Measurements from ENCODE around the gene EML6. TPM values are rescaled to one million over a fixed set of nuclear protein-coding genes. Genes with fewer than 3 reads are reported as not detected.

EML6 gene
- total and polyA plus RNA-seq, 2 experiments from 2014 or later, result 2.7 to 6.2 TPM

DNA sequence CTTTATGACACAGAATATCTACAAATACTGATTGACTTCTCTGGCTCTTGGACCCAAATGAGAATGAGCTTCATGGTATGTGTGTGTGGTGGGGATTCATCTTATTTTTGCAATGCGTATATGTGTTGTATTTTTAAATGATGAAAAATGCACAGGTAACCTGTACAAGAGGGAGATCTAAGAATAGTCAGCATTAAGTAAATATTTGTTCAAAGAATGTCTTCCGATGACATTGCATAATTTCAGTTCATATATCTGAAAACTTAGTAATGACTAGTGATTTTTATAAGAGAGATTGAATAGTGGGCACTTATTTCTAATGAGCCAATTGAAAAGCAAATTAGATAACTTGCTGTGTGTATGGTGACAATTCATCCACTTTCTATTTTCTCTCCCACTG is 66.4 kb downstream of the EML6 start (continued):
- TF ChIP-seq, protein P1, sequence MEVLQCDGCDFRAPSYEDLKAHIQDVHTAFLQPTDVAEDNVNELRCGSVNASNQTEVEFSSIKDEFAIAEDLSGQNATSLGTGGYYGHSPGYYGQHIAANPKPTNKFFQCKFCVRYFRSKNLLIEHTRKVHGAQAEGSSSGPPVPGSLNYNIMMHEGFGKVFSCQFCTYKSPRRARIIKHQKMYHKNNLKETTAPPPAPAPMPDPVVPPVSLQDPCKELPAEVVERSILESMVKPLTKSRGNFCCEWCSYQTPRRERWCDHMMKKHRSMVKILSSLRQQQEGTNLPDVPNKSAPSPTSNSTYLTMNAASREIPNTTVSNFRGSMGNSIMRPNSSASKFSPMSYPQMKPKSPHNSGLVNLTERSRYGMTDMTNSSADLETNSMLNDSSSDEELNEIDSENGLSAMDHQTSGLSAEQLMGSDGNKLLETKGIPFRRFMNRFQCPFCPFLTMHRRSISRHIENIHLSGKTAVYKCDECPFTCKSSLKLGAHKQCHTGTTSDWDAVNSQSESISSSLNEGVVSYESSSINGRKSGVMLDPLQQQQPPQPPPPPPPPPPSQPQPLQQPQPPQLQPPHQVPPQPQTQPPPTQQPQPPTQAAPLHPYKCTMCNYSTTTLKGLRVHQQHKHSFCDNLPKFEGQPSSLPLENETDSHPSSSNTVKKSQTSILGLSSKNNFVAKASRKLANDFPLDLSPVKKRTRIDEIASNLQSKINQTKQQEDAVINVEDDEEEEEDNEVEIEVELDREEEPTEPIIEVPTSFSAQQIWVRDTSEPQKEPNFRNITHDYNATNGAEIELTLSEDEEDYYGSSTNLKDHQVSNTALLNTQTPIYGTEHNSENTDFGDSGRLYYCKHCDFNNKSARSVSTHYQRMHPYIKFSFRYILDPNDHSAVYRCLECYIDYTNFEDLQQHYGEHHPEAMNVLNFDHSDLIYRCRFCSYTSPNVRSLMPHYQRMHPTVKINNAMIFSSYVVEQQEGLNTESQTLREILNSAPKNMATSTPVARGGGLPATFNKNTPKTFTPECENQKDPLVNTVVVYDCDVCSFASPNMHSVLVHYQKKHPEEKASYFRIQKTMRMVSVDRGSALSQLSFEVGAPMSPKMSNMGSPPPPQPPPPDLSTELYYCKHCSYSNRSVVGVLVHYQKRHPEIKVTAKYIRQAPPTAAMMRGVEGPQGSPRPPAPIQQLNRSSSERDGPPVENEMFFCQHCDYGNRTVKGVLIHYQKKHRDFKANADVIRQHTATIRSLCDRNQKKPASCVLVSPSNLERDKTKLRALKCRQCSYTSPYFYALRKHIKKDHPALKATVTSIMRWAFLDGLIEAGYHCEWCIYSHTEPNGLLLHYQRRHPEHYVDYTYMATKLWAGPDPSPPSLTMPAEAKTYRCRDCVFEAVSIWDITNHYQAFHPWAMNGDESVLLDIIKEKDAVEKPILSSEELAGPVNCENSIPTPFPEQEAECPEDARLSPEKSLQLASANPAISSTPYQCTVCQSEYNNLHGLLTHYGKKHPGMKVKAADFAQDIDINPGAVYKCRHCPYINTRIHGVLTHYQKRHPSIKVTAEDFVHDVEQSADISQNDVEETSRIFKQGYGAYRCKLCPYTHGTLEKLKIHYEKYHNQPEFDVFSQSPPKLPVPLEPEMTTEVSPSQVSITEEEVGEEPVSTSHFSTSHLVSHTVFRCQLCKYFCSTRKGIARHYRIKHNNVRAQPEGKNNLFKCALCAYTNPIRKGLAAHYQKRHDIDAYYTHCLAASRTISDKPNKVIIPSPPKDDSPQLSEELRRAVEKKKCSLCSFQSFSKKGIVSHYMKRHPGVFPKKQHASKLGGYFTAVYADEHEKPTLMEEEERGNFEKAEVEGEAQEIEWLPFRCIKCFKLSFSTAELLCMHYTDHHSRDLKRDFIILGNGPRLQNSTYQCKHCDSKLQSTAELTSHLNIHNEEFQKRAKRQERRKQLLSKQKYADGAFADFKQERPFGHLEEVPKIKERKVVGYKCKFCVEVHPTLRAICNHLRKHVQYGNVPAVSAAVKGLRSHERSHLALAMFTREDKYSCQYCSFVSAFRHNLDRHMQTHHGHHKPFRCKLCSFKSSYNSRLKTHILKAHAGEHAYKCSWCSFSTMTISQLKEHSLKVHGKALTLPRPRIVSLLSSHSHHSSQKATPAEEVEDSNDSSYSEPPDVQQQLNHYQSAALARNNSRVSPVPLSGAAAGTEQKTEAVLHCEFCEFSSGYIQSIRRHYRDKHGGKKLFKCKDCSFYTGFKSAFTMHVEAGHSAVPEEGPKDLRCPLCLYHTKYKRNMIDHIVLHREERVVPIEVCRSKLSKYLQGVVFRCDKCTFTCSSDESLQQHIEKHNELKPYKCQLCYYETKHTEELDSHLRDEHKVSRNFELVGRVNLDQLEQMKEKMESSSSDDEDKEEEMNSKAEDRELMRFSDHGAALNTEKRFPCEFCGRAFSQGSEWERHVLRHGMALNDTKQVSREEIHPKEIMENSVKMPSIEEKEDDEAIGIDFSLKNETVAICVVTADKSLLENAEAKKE (CRISPR knock-in tag; IDR thresholded peaks at IDR 0.05), result no peak

DNA sequence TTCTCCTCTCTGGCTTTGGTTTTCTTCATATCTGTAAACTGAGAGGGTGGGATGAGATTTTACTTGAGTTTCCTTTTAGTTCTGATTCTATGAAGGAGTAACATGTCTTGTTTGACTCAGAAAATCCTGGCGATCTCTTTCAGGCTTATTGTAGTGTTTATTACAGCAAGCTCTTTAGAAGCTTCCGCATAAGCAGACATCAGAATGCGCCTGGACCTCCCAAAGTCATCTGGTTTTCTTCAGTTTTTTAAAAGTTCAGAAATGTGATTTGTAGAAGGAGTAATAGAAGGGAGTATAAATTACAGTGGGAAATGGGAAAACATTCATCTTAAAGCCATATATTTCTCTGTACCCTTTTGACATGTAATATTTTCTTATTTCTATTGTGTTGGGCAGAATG is 68.4 kb downstream of the EML6 start:
- Histone ChIP-seq H3K27me3 (ENCODE audit: insufficient read depth) (no peaks in the 10 kb centered on the region), H2AFZ (no peak overlapping the region), H3K4me1 (ENCODE audit: insufficient read depth) (no peaks in the 10 kb centered on the region), H3K27ac (ENCODE audit: low read depth) (no peak overlapping the region), H3F3A (replicated peaks; ENCODE audit: low read depth) (no peaks in the 10 kb centered on the region), H3K9me2 (ENCODE audit: insufficient read depth) (no peaks in the 10 kb centered on the region), H4K20me1 (replicated peaks; ENCODE audit: insufficient read depth) (no peaks in the 10 kb centered on the region; the same call in 1 of the 2 replicates), H3K4me3 (no peak overlapping the region), H3K79me2 (replicated peaks; ENCODE audit: insufficient read depth) (no peaks in the 10 kb centered on the region), H3K36me3 (ENCODE audit: insufficient read depth) (no peaks in the 10 kb centered on the region), H3K4me2 (no peak overlapping the region)
- no peak for DNase-seq (ENCODE audit: low spot score)
- ATAC-seq, result no peak
- 0 out of 3 replicates have a peak, but pooled peaks cover 3% of the 10 kb centered on the region for H3K4me1 Mint-ChIP-seq
- H3K9me3 Mint-ChIP-seq, result no peaks in the 10 kb centered on the region; the same call in 2 of the 3 replicates
- TF ChIP-seq, protein P2, sequence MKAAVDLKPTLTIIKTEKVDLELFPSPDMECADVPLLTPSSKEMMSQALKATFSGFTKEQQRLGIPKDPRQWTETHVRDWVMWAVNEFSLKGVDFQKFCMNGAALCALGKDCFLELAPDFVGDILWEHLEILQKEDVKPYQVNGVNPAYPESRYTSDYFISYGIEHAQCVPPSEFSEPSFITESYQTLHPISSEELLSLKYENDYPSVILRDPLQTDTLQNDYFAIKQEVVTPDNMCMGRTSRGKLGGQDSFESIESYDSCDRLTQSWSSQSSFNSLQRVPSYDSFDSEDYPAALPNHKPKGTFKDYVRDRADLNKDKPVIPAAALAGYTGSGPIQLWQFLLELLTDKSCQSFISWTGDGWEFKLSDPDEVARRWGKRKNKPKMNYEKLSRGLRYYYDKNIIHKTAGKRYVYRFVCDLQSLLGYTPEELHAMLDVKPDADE (IDR thresholded peaks at IDR 0.05), result no peak
- TF ChIP-seq EZH2phosphoT487 (IDR thresholded peaks at IDR 0.05; ENCODE audit: unreplicated experiment), result no peak
- TF ChIP-seq EZH2 (IDR thresholded peaks at IDR 0.05; ENCODE audit: low read depth, unreplicated experiment), result no peak
- TF ChIP-seq POLR2AphosphoS5 (IDR thresholded peaks at IDR 0.05; ENCODE audit: low read depth), result no peak
- no peak for TF ChIP-seq JUNB (IDR thresholded peaks at IDR 0.05; ENCODE audit: unreplicated experiment)
- TF ChIP-seq, protein P3, sequence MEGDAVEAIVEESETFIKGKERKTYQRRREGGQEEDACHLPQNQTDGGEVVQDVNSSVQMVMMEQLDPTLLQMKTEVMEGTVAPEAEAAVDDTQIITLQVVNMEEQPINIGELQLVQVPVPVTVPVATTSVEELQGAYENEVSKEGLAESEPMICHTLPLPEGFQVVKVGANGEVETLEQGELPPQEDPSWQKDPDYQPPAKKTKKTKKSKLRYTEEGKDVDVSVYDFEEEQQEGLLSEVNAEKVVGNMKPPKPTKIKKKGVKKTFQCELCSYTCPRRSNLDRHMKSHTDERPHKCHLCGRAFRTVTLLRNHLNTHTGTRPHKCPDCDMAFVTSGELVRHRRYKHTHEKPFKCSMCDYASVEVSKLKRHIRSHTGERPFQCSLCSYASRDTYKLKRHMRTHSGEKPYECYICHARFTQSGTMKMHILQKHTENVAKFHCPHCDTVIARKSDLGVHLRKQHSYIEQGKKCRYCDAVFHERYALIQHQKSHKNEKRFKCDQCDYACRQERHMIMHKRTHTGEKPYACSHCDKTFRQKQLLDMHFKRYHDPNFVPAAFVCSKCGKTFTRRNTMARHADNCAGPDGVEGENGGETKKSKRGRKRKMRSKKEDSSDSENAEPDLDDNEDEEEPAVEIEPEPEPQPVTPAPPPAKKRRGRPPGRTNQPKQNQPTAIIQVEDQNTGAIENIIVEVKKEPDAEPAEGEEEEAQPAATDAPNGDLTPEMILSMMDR (conservative IDR thresholded peaks at IDR 0.05; ENCODE audit: low read depth in 2 of 2), result no peak
- TF ChIP-seq, protein P4, sequence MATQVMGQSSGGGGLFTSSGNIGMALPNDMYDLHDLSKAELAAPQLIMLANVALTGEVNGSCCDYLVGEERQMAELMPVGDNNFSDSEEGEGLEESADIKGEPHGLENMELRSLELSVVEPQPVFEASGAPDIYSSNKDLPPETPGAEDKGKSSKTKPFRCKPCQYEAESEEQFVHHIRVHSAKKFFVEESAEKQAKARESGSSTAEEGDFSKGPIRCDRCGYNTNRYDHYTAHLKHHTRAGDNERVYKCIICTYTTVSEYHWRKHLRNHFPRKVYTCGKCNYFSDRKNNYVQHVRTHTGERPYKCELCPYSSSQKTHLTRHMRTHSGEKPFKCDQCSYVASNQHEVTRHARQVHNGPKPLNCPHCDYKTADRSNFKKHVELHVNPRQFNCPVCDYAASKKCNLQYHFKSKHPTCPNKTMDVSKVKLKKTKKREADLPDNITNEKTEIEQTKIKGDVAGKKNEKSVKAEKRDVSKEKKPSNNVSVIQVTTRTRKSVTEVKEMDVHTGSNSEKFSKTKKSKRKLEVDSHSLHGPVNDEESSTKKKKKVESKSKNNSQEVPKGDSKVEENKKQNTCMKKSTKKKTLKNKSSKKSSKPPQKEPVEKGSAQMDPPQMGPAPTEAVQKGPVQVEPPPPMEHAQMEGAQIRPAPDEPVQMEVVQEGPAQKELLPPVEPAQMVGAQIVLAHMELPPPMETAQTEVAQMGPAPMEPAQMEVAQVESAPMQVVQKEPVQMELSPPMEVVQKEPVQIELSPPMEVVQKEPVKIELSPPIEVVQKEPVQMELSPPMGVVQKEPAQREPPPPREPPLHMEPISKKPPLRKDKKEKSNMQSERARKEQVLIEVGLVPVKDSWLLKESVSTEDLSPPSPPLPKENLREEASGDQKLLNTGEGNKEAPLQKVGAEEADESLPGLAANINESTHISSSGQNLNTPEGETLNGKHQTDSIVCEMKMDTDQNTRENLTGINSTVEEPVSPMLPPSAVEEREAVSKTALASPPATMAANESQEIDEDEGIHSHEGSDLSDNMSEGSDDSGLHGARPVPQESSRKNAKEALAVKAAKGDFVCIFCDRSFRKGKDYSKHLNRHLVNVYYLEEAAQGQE (IDR thresholded peaks at IDR 0.05; ENCODE audit: unreplicated experiment), result no peak
- no peak overlapping the region for H3K4me3 Mint-ChIP-seq
- no peaks in the 10 kb centered on the region for H3K36me3 Mint-ChIP-seq (ENCODE audit: low read depth)
- H3K27me3 Mint-ChIP-seq (ENCODE audit: insufficient read depth, low read depth, poor library complexity), result peaks cover 5% of the 10 kb centered on the region
- no peak overlapping the region for H3K27ac Mint-ChIP-seq

All from GM23338 (cell line).